HepG2 (cell line): ENCODE data around the gene ZMYM1. TPM values are rescaled to one million over a fixed set of nuclear protein-coding genes. Genes with fewer than 3 reads are reported as not detected.

Experiments
- ARID2 ChIP-seq: sonication (generic); formaldehyde crosslinking; IDR thresholded peaks from 2 replicates; pipeline ENCODE4 v1.8.1; 2022; ENCODE audit warnings: mild to moderate bottlenecking, missing genetic modification reagents, borderline replicate concordance
- ARID5B ChIP-seq: IDR thresholded peaks from 2 replicates; pipeline ENCODE4 v1.4.0; 2020; ENCODE audit warnings: mild to moderate bottlenecking, missing genetic modification reagents
- DRAP1 ChIP-seq: IDR thresholded peaks from 2 replicates; pipeline ENCODE4 v1.6.1; 2016; ENCODE audit warnings: missing genetic modification reagents, missing compliant biosample characterization
- ERF ChIP-seq: IDR thresholded peaks from 2 replicates; pipeline ENCODE4 v1.6.1; 2018; ENCODE audit warnings: missing biosample characterization, missing genetic modification reagents
- KLF9 ChIP-seq: IDR thresholded peaks from 2 replicates; pipeline ENCODE4 v1.6.1; 2016; ENCODE audit warnings: low read depth
- LCORL ChIP-seq, 2 experiments: fragments of 450-650 bp in 1 of 2; sonication (generic) in 1 of 2; formaldehyde crosslinking in 1 of 2; IDR thresholded peaks; 2 replicates each; pipeline versions ENCODE4 v1.5.0 to v1.6.1; 2017 to 2020; ENCODE audit warnings: antibody characterized with exemption in 1 of 2, missing genetic modification reagents in 1 of 2
- MXD4 ChIP-seq: IDR thresholded peaks from 2 replicates; pipeline ENCODE4 v1.6.1; 2016; ENCODE audit warnings: mild to moderate bottlenecking, missing biosample characterization, missing genetic modification reagents
- MXI1 ChIP-seq: IDR thresholded peaks from 3 replicates; pipeline ENCODE4 v1.6.1; 2012; ENCODE audit warnings: low read depth, low read length, inconsistent platforms, borderline replicate concordance
- NCOA5 ChIP-seq: sonication (generic); formaldehyde crosslinking; IDR thresholded peaks from 2 replicates; pipeline ENCODE4 v1.4.0; 2020; ENCODE audit warnings: missing genetic modification reagents
- PCBP1 ChIP-seq: fragments of 200-400 bp; formaldehyde crosslinking; IDR thresholded peaks from 2 replicates; pipeline ENCODE4 v1.6.1; 2017; ENCODE audit warnings: mild to moderate bottlenecking, low read depth, low read length, borderline replicate concordance
- ZBTB20 ChIP-seq: sonication (generic); formaldehyde crosslinking; IDR thresholded peaks from 2 replicates; pipeline ENCODE4 v1.8.1; 2023; ENCODE audit warnings: missing genetic modification reagents, low read depth, mild to moderate bottlenecking, borderline replicate concordance
- ZNF121 ChIP-seq: sonication (generic); formaldehyde crosslinking; IDR thresholded peaks from 2 replicates; pipeline ENCODE4 v1.5.0; 2020; ENCODE audit warnings: mild to moderate bottlenecking, missing genetic modification reagents
- ZNF256 ChIP-seq: sonication (generic); formaldehyde crosslinking; conservative IDR thresholded peaks from 2 replicates; pipeline ENCODE4 v1.4.0; 2020; ENCODE audit warnings: missing genetic modification reagents
- ZNF431 ChIP-seq: sonication (generic); formaldehyde crosslinking; IDR thresholded peaks from 2 replicates; pipeline ENCODE4 v1.9.0; 2022; ENCODE audit warnings: missing genetic modification reagents, low read depth, mild to moderate bottlenecking, borderline replicate concordance
- ZNF496 ChIP-seq: sonication (generic); formaldehyde crosslinking; IDR thresholded peaks from 2 replicates; pipeline ENCODE4 v1.8.1; 2023; ENCODE audit warnings: mild to moderate bottlenecking, moderate library complexity, missing genetic modification reagents; ENCODE audit not compliant: insufficient replicate concordance
- ZNF546 ChIP-seq: sonication (generic); formaldehyde crosslinking; conservative IDR thresholded peaks from 2 replicates; pipeline ENCODE4 v1.8.1; 2023; ENCODE audit warnings: mild to moderate bottlenecking, missing genetic modification reagents
- ZNF614 ChIP-seq: IDR thresholded peaks from 2 replicates; pipeline ENCODE4 v1.6.1; 2018; ENCODE audit warnings: missing biosample characterization, missing genetic modification reagents, inconsistent platforms, borderline replicate concordance
- ZNF616 ChIP-seq: sonication (generic); formaldehyde crosslinking; IDR thresholded peaks from 2 replicates; pipeline ENCODE4 v1.5.0; 2020; ENCODE audit warnings: low read depth, mild to moderate bottlenecking, missing genetic modification reagents
- ZNF746 ChIP-seq: sonication (generic); formaldehyde crosslinking; IDR thresholded peaks from 2 replicates; pipeline ENCODE4 v1.8.0; 2022; ENCODE audit warnings: mild to moderate bottlenecking, missing genetic modification reagents
- ZNF788 ChIP-seq: sonication (generic); formaldehyde crosslinking; IDR thresholded peaks from 2 replicates; pipeline ENCODE4 v1.5.0; 2020; ENCODE audit warnings: mild to moderate bottlenecking, missing genetic modification reagents, borderline replicate concordance
- ZNF883 ChIP-seq: sonication (generic); formaldehyde crosslinking; IDR thresholded peaks from 2 replicates; pipeline ENCODE4 v1.5.1; 2020; ENCODE audit warnings: mild to moderate bottlenecking, missing genetic modification reagents; ENCODE audit errors: not compliant biosample characterization
- polyA plus RNA-seq, 8 experiments: library from polyadenylated mRNA; depleted of rRNA in 3 of 8; stranded (reverse) in 7 of 8; unstranded in 1 of 8; fragments of >200 nt; fragmentation: Illumina TruSeq in 4 of 8; extraction: Trizol in 4 of 8; gene quantifications; 2 replicates each; pipeline versions ENCODE4 v1.2.1 to v1.2.3, GENCODE V29; 2011 to 2016; ENCODE audit warnings: low read depth in 4 of 8, missing spikeins in 1 of 8, mixed read lengths in 1 of 8; ENCODE audit not compliant: insufficient read depth in 1 of 8
- total RNA-seq, 5 experiments: library from RNA; depleted of rRNA; stranded (reverse); fragments of >200 nt; fragmentation: Illumina TruSeq; extraction: Trizol; gene quantifications; 2 replicates each; pipeline ENCODE4 v1.2.3, GENCODE V29; 2016; ENCODE audit warnings: low read depth in 1 of 5
- TF ChIP-seq, protein P1 (sequence below): sonication (generic); formaldehyde crosslinking; IDR thresholded peaks from 2 replicates; pipeline ENCODE4 v1.4.0; 2020; ENCODE audit warnings: mild to moderate bottlenecking, missing genetic modification reagents
- TF ChIP-seq, protein P2 (sequence below): IDR thresholded peaks from 2 replicates; pipeline ENCODE4 v1.6.1; 2016; ENCODE audit warnings: missing compliant biosample characterization, missing genetic modification reagents, borderline replicate concordance
- TF ChIP-seq, protein P3 (sequence below): sonication (generic); formaldehyde crosslinking; IDR thresholded peaks from 2 replicates; pipeline ENCODE4 v1.5.0; 2020; ENCODE audit warnings: missing genetic modification reagents

The ZMYM1 gene
- total and polyA plus RNA-seq, 2 of the 13 experiments (the other 11 are each of a cell fraction or from before 2014, with no cell fraction given) = 10.0 to 16.2 TPM

DNA sequence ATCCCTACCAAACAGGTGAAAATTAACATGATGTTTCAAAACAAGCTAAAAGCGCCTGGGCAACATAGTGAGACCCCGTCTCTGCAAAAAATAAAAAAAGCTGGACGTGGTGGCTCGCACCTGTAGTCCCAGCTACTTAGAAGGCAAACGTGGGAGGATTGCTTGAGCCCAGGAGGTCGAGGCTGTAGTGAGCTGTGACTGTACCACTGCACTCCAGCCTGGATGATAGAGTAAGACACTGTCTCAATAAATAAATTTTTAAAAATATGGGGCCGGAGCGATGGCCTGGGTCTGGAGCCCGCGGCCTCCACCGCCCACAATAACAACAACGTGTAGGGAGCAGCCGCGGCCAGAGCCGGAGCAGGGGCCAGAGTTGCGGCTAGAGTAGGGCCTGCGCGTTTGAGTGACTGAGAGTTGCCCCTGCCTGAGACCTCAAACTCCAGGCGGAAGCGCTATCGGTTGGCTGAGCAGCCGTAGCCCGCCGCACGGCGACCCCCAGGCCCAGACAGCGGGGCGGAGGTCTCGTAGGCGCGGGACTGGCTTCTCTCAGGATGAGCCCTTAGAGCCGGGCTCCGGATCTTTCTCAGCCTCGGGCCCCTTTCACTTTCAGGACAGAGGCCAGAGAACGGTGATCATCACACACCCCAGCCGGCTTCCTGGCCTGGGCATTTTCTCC lies 41.4 kb downstream of the ZMYM1 start (continued):
- TF ChIP-seq ZNF746 (CRISPR knock-in tag) (no peak), ZNF614 (CRISPR knock-in tag) (no peak), ZNF256 (no peak), MXI1 (no peak), ZNF788 (no peak), ZNF431 (no peak), ZNF121 (CRISPR knock-in tag) (peak; percentile 77), ZNF883 (no peak), ZNF616 (CRISPR knock-in tag) (no peak), ARID2 (CRISPR knock-in tag) (no peak), KLF9 (CRISPR knock-in tag) (no peak), ZBTB20 (no peak), ZNF496 (CRISPR knock-in tag) (no peak), PCBP1 (no peak), NCOA5 (CRISPR knock-in tag) (no peak), ERF (no peak), ZNF546 (CRISPR knock-in tag) (no peak), ARID5B (CRISPR knock-in tag) (no peak), DRAP1 (no peak), MXD4 (CRISPR knock-in tag) (no peak), LCORL (IDR thresholded peaks at IDR 0.05) (no peak), LCORL (CRISPR knock-in tag; IDR thresholded peaks at IDR 0.05) (no peak)
- TF ChIP-seq, protein P1, sequence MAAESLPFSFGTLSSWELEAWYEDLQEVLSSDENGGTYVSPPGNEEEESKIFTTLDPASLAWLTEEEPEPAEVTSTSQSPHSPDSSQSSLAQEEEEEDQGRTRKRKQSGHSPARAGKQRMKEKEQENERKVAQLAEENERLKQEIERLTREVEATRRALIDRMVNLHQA (CRISPR knock-in tag) = no peak
- TF ChIP-seq, protein P2, sequence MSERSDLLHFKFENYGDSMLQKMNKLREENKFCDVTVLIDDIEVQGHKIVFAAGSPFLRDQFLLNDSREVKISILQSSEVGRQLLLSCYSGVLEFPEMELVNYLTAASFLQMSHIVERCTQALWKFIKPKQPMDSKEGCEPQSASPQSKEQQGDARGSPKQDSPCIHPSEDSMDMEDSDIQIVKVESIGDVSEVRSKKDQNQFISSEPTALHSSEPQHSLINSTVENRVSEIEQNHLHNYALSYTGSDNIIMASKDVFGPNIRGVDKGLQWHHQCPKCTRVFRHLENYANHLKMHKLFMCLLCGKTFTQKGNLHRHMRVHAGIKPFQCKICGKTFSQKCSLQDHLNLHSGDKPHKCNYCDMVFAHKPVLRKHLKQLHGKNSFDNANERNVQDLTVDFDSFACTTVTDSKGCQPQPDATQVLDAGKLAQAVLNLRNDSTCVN (CRISPR knock-in tag) = no peak
- TF ChIP-seq, protein P3, sequence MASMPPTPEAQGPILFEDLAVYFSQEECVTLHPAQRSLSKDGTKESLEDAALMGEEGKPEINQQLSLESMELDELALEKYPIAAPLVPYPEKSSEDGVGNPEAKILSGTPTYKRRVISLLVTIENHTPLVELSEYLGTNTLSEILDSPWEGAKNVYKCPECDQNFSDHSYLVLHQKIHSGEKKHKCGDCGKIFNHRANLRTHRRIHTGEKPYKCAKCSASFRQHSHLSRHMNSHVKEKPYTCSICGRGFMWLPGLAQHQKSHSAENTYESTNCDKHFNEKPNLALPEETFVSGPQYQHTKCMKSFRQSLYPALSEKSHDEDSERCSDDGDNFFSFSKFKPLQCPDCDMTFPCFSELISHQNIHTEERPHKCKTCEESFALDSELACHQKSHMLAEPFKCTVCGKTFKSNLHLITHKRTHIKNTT (CRISPR knock-in tag) = no peak
